K562 (cell line): Measurements from ENCODE around the gene ITPRIP. TPM values are rescaled to one million over a fixed set of nuclear protein-coding genes. Genes with fewer than 3 reads are reported as not detected.

Experiments
- ARNT ChIP-seq, 2 experiments: fragments of 450-650 bp; IDR thresholded peaks; 2 replicates each; pipeline ENCODE4 v1.6.1; 2016; ENCODE audit warnings: mild to moderate bottlenecking in 1 of 2
- CBFA2T2 ChIP-seq: fragments of 450-650 bp; conservative IDR thresholded peaks from 2 replicates; pipeline ENCODE4 v1.6.1; 2017; ENCODE audit warnings: mild to moderate bottlenecking
- DIDO1 ChIP-seq: fragments of 450-650 bp; IDR thresholded peaks from 2 replicates; pipeline ENCODE4 v1.6.1; 2016; ENCODE audit warnings: low read depth, missing biosample characterization, missing genetic modification characterization
- DLX4 ChIP-seq: fragments of 250-450 bp; sonication (Bioruptor Pico); IDR thresholded peaks from 2 replicates; pipeline ENCODE4 v1.6.1; 2021; ENCODE audit warnings: mild to moderate bottlenecking
- FOXJ2 ChIP-seq: fragments of 200-800 bp; sonication (Bioruptor generic); IDR thresholded peaks from 2 replicates; pipeline ENCODE4 v1.6.1; 2016; ENCODE audit warnings: missing genetic modification characterization, missing compliant biosample characterization
- FOXM1 ChIP-seq, 2 experiments: fragments of 450-650 bp in 1 of 2; sonication (generic) in 1 of 2; formaldehyde crosslinking in 1 of 2; IDR thresholded peaks; 2 replicates each; pipeline versions ENCODE4 v1.6.1 to v1.9.0; 2017 to 2022; ENCODE audit warnings: low read depth in 2 of 2, mild to moderate bottlenecking in 2 of 2, missing genetic modification reagents in 1 of 2, moderate library complexity in 1 of 2
- FOXP1 ChIP-seq: sonication (generic); formaldehyde crosslinking; IDR thresholded peaks from 2 replicates; pipeline ENCODE4 v1.8.0; 2022; ENCODE audit warnings: mild to moderate bottlenecking, missing genetic modification reagents
- HMG20B ChIP-seq: fragments of 250-450 bp; sonication (Bioruptor Pico); IDR thresholded peaks from 2 replicates; pipeline ENCODE4 v1.5.0; 2021; ENCODE audit warnings: mild to moderate bottlenecking
- KDM4B ChIP-seq, 2 experiments: fragments of 450-650 bp in 1 of 2; sonication (generic) in 1 of 2; IDR thresholded peaks; 2 replicates each; pipeline ENCODE4 v1.6.1; 2016 to 2017; ENCODE audit warnings: borderline replicate concordance in 2 of 2, antibody characterized with exemption in 1 of 2, low read depth in 1 of 2, mild to moderate bottlenecking in 1 of 2
- KLF16 ChIP-seq: IDR thresholded peaks from 2 replicates; pipeline ENCODE4 v1.6.1; 2016; ENCODE audit warnings: antibody characterized with exemption
- NR2C1 ChIP-seq, 2 experiments: fragments of 450-650 bp; IDR thresholded peaks; 2 replicates each; pipeline ENCODE4 v1.6.1; 2017; ENCODE audit warnings: mild to moderate bottlenecking in 2 of 2, antibody characterized with exemption in 1 of 2, inconsistent platforms in 1 of 2, missing compliant biosample characterization in 1 of 2, missing genetic modification characterization in 1 of 2
- NR3C1 ChIP-seq: sonication (generic); formaldehyde crosslinking; IDR thresholded peaks from 2 replicates; pipeline ENCODE4 v1.8.1; 2022; ENCODE audit warnings: missing genetic modification reagents
- PBX2 ChIP-seq, 2 experiments: IDR thresholded peaks in 1 of 2; conservative IDR thresholded peaks in 1 of 2; 2 replicates each; pipeline ENCODE4 v1.6.1; 2016; ENCODE audit warnings: low read depth in 2 of 2, mild to moderate bottlenecking in 1 of 2, missing compliant biosample characterization in 1 of 2, missing genetic modification characterization in 1 of 2, moderate library complexity in 1 of 2
- PRMT5 ChIP-seq: sonication (generic); formaldehyde crosslinking; IDR thresholded peaks from 2 replicates; pipeline ENCODE4 v1.5.0; 2020; ENCODE audit warnings: missing genetic modification reagents
- PTTG1 ChIP-seq: fragments of 450-650 bp; IDR thresholded peaks from 2 replicates; pipeline ENCODE4 v1.6.1; 2016; ENCODE audit warnings: low read depth, mild to moderate bottlenecking, missing genetic modification characterization, missing compliant biosample characterization
- PURB ChIP-seq: sonication (generic); formaldehyde crosslinking; IDR thresholded peaks from 2 replicates; pipeline ENCODE4 v1.9.0; 2021; ENCODE audit warnings: low read depth, mild to moderate bottlenecking, missing genetic modification reagents
- RBM39 ChIP-seq: fragments of 200-400 bp; formaldehyde crosslinking; optimal IDR thresholded peaks from 2 replicates; pipeline ENCODE3; 2018; ENCODE audit warnings: low read depth, low read length
- RNF2 ChIP-seq: sonication (generic); IDR thresholded peaks from 2 replicates; pipeline ENCODE4 v1.6.1; 2016
- TFAP4 ChIP-seq: sonication (generic); formaldehyde crosslinking; IDR thresholded peaks from 2 replicates; pipeline ENCODE4 v1.8.0; 2022; ENCODE audit warnings: missing genetic modification reagents, mild to moderate bottlenecking, moderate library complexity, borderline replicate concordance
- YBX1 ChIP-seq: fragments of 450-650 bp; IDR thresholded peaks from 2 replicates; pipeline ENCODE4 v1.7.1; 2016; ENCODE audit warnings: mild to moderate bottlenecking
- ZNF143 ChIP-seq: sonication (generic); formaldehyde crosslinking; IDR thresholded peaks from 2 replicates; pipeline ENCODE4 v1.9.0; 2022; ENCODE audit warnings: mild to moderate bottlenecking, missing genetic modification reagents
- ZNF3 ChIP-seq: fragments of 250-450 bp; sonication (Bioruptor Pico); IDR thresholded peaks from 2 replicates; pipeline ENCODE4 v1.5.0; 2021; ENCODE audit warnings: mild to moderate bottlenecking, moderate library complexity
- ZNF384 ChIP-seq: IDR thresholded peaks from 2 replicates; pipeline ENCODE4 v1.6.1; 2012; ENCODE audit warnings: low read depth, low read length, improper control_type of control experiment
- ZNF57 ChIP-seq: fragments of 450-650 bp; formaldehyde crosslinking; IDR thresholded peaks from 2 replicates; pipeline ENCODE4 v1.4.0; 2020; ENCODE audit warnings: mild to moderate bottlenecking, moderate library complexity
- ZNF668 ChIP-seq: fragments of 250-450 bp; sonication (Bioruptor Pico); IDR thresholded peaks from 2 replicates; pipeline ENCODE4 v1.8.0; 2022; ENCODE audit warnings: mild to moderate bottlenecking, inconsistent platforms
- ZNF766 ChIP-seq: fragments of 200-800 bp; sonication (Bioruptor generic); conservative IDR thresholded peaks from 2 replicates; pipeline ENCODE4 v1.6.1; 2016; ENCODE audit warnings: missing genetic modification characterization, missing compliant biosample characterization
- ZNF79 ChIP-seq: fragments of 250-450 bp; sonication (Bioruptor Pico); IDR thresholded peaks from 2 replicates; pipeline ENCODE4 v1.4.0; 2020; ENCODE audit warnings: low read depth, mild to moderate bottlenecking, moderate library complexity
- ZSCAN32 ChIP-seq: fragments of 450-650 bp; formaldehyde crosslinking; IDR thresholded peaks from 2 replicates; pipeline ENCODE4 v1.4.0; 2020; ENCODE audit warnings: mild to moderate bottlenecking, moderate library complexity
- polyA plus RNA-seq, 8 experiments: library from polyadenylated mRNA; depleted of rRNA in 4 of 8; stranded (reverse) in 5 of 8; unstranded in 3 of 8; fragments of >200 nt; fragmentation: Nextera tagmentation in 2 of 8; fragmentation: Illumina TruSeq in 1 of 8; extraction: Ambion mirVana in 2 of 8; extraction: Trizol in 1 of 8; gene quantifications; 2 replicates each; pipeline versions ENCODE4 v1.2.1 to v1.2.3, GENCODE V29; 2011 to 2014; ENCODE audit warnings: inconsistent platforms in 1 of 8, missing spikeins in 1 of 8
- total RNA-seq, 7 experiments: library from RNA; depleted of rRNA in 6 of 7; stranded (reverse); fragments of >200 nt in 6 of 7; fragmentation: Illumina TruSeq in 2 of 7; extraction: Trizol in 2 of 7; gene quantifications; 2 replicates each; pipeline versions ENCODE4 v1.2.1 to v1.2.3, GENCODE V29; 2011 to 2021; ENCODE audit warnings: low replicate concordance in 1 of 7

The ITPRIP gene
- total and polyA plus RNA-seq, 9 of the 15 experiments (the other 6 are each of a cell fraction or from before 2014, with no cell fraction given), result 4.4 to 28.5 (median 10.9) TPM

GRCh38 chr10:104340111-104340526, 1.9 kb upstream of the ITPRIP start (continued):
- TF ChIP-seq PBX2 (CRISPR knock-in tag; IDR thresholded peaks at IDR 0.05; ENCODE audit: low read depth) (no peak), PBX2 (tag; conservative IDR thresholded peaks at IDR 0.05; ENCODE audit: low read depth) (no peak), PURB (no peak), FOXP1 (no peak), ARNT (IDR thresholded peaks at IDR 0.05) (no peak), ZNF57 (CRISPR knock-in tag) (no peak), FOXJ2 (tag) (no peak), ZNF3 (CRISPR knock-in tag) (no peak), ZSCAN32 (CRISPR knock-in tag) (no peak), TFAP4 (CRISPR knock-in tag) (no peak), ZNF384 (no peak), PRMT5 (CRISPR knock-in tag) (no peak), NR2C1 (IDR thresholded peaks at IDR 0.05) (0 out of 2 replicates have a peak, but pooled peaks have one; percentile 27), NR2C1 (tag; IDR thresholded peaks at IDR 0.05) (no peak), HMG20B (no peak), ZNF766 (no peak), CBFA2T2 (peak; percentile 73), RBM39 (no peak), PTTG1 (no peak), DLX4 (no peak), FOXM1 (IDR thresholded peaks at IDR 0.05; ENCODE audit: low read depth) (peak; percentile 16; the same call in 1 of the 2 replicates), FOXM1 (CRISPR knock-in tag; IDR thresholded peaks at IDR 0.05; ENCODE audit: low read depth) (no peak), KLF16 (no peak), RNF2 (0 out of 2 replicates have a peak, but pooled peaks have one; percentile 51), YBX1 (no peak), ZNF143 (CRISPR knock-in tag) (no peak), DIDO1 (tag) (no peak), ZNF79 (CRISPR knock-in tag) (no peak), ZNF668 (CRISPR knock-in tag) (no peak), NR3C1 (CRISPR knock-in tag) (no peak), KDM4B (IDR thresholded peaks at IDR 0.05; ENCODE audit: borderline replicate concordance in 2 of 2, low read depth in 1 of 2) (no peak)
